Ectodermal cell (in vitro differentiated cells): Measurements from ENCODE around the gene MSMO1.
"Not testable (repeated sequence)": the region's sequence is repeated elsewhere in the genome, so short reads cannot be mapped to it uniquely, and the experiment has no call there.

Experiments used
- H3K27ac ChIP-seq: 2 replicates; pipeline ENCODE4 v1.7.0; 2013; ENCODE audit warnings: mild to moderate bottlenecking, low read depth, low read length; ENCODE audit not compliant: insufficient read depth, poor library complexity, severe bottlenecking
- H3K27me3 ChIP-seq: 2 replicates; pipeline ENCODE4 v1.7.0; 2013; ENCODE audit warnings: mild to moderate bottlenecking, low read length; ENCODE audit not compliant: insufficient read depth, control insufficient read depth, poor library complexity, severe bottlenecking
- H3K36me3 ChIP-seq: one replicate; pipeline ENCODE4 v1.7.0; 2013; ENCODE audit warnings: low read length; ENCODE audit not compliant: control insufficient read depth, insufficient read depth
- H3K4me1 ChIP-seq: one replicate; pipeline ENCODE4 v1.7.0; 2013; ENCODE audit warnings: low read length; ENCODE audit not compliant: control insufficient read depth, insufficient read depth
- H3K4me3 ChIP-seq: 2 replicates; pipeline ENCODE4 v1.7.0; 2013; ENCODE audit warnings: low read depth, low read length, control low read depth; ENCODE audit not compliant: insufficient read depth
- H3K9me3 ChIP-seq: 2 replicates; pipeline ENCODE4 v1.7.0; 2013; ENCODE audit warnings: mild to moderate bottlenecking, low read length, moderate library complexity; ENCODE audit not compliant: control insufficient read depth
- WGBS, 2 experiments: methylation state at CpG; one replicate each; pipeline ENCODE4 v1.1.7; 2013; ENCODE audit warnings: missing lambda C conversion rate in 2 of 2; 5-methylcytosine and 5-hydroxymethylcytosine counted together

MSMO1 gene

DNA sequence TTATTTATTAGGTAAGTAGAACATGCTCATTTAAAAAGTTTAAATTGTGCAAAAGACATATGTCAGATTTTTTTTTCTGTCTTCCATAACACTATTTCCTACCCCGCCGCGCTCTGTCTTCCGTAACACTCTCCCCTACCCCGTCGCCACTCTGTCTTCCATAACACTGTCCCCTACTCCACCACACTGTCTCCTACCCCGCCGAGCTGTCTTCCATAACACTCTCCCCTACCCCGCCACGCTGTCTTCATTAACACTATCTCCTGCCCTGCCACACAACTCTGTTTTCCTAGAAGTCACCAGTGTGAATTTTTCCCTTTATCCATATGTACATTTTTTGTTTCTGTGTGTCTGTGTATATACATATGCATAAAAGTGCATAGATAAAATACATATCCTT, 4.4 kb downstream of the MSMO1 start:
- H3K27ac ChIP-seq: no peak overlapping the region
- H3K9me3 ChIP-seq: no peaks in the 10 kb centered on the region
- no peaks in the 10 kb centered on the region for H3K27me3 ChIP-seq
- H3K4me1 ChIP-seq: peaks cover 13% of the 10 kb centered on the region
- H3K4me3 ChIP-seq: peak overlapping the region; percentile 74
- WGBS, 2 experiments: 50 to 54% methylated on average over 10 of the region's 10 CpGs
- no peaks in the 10 kb centered on the region for H3K36me3 ChIP-seq

DNA sequence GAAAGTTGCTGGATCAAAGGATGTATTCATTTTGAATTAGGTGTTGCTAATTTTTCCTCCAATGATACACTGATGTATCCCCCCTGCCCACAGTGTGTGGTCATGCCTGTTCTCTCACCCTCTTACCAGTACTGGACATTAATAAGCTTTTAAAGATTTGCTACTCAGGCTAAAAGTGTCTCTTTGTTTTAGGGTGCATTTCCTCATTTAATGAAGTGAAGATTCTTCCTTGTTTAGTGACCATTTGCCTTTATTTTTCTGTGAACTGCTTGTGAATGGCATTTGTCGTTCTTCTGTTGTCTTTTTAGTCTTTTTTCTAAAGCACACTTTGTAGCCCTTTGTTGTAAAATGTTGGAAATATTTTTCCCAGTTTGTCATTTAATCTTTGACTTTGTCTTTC, 5.0 kb downstream of the MSMO1 start:
- Histone ChIP-seq H3K4me3 (peak overlapping the region; percentile 74), H3K36me3 (no peaks in the 10 kb centered on the region)

DNA sequence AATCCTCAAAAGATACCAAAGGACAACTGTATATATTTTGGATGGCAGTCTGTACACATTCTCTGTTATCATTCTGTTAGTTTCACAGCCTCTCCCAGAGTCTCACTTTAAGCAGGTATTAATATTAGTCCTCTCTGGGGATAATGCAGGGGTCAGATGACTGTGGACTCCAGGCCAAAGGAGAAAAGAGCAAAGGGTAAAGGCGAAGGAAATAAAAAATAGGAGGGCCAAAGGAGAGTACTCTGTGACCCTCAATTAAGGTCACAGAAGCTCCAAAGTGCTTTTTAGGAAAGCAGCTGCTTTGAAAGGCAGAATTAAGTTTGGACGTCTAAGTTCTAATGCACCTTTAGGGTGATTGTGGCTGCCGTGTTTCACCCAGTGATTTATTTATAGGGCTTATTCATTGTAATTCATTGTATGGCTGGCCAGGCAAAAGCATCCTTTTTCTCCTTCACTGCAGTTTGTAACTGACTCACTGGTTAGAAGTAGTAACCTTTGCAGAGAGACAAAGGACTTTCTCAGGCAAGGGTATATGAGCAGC, 7.8 kb downstream of the MSMO1 start:
- Histone ChIP-seq H3K27ac (no peak overlapping the region), H3K27me3 (no peaks in the 10 kb centered on the region), H3K9me3 (no peaks in the 10 kb centered on the region), H3K4me3 (no peak overlapping the region), H3K36me3 (peaks cover 16% of the 10 kb centered on the region), H3K4me1 (peaks cover 7% of the 10 kb centered on the region)
- 85 to 87% methylated on average over 3 of the region's 3 CpGs for WGBS, 2 experiments

More for the DNA sequence above, 5.0 kb downstream of the MSMO1 start:
- WGBS, 2 experiments: 71 to 80% methylated on average over 1 of the region's 1 CpG
- H3K9me3 ChIP-seq: no peaks in the 10 kb centered on the region
- no peak overlapping the region for H3K27ac ChIP-seq
- H3K27me3 ChIP-seq: no peaks in the 10 kb centered on the region
- peaks cover 13% of the 10 kb centered on the region for H3K4me1 ChIP-seq

DNA sequence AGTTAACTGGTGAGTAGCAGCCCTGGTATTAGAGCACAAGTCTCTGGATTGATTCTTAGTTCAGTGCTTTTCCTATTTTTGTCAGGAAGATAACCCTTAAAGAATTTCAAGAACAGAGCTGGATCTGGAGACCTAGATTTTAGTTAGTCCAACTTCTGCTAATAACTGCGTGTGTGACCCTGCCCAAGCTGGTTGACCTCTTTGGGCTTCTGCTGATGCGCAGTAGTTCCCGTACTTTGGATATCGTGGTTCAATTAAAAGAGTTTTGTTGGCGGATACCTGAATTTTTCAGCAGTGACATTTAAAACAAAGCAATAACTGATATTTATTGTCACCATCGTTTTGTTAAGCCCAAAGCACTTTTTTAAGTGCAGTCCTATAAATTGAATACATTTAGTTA, 9.3 kb downstream of the MSMO1 start:
- Histone ChIP-seq H3K36me3 (peaks cover 20% of the 10 kb centered on the region), H3K27ac (no peak overlapping the region), H3K9me3 (no peaks in the 10 kb centered on the region), H3K4me3 (no peak overlapping the region), H3K4me1 (peaks cover 7% of the 10 kb centered on the region), H3K27me3 (no peaks in the 10 kb centered on the region)
- WGBS, 2 experiments: 96 to 98% methylated on average over 5 to 6 of the region's 6 CpGs

DNA sequence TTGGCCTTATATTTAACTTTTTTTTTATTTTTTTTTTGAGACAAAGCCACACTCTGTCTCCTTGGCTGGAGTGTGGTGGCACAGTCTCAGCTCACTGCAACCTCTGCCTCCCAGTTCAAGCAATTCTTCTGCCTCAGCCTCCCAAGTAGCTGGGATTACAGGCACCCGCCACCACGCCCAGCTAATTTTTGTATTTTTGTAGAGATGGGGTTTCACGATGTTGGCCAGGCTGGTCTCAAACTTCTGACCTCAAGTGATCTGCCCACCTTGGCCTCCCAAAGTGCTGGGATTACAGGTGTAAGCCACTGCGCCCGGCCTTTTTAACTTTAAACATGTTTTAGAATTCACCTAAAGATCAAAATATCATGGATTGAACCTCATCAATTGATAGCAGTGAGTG, 14.9 kb downstream of the MSMO1 start:
- not testable (repeated sequence) for H3K27me3 ChIP-seq, H3K27ac ChIP-seq, H3K9me3 ChIP-seq, H3K4me3 ChIP-seq, H3K4me1 ChIP-seq
- H3K36me3 ChIP-seq: peaks cover 24% of the 10 kb centered on the region
- 93 to 96% methylated on average over 5 of the region's 5 CpGs for WGBS, 2 experiments

DNA sequence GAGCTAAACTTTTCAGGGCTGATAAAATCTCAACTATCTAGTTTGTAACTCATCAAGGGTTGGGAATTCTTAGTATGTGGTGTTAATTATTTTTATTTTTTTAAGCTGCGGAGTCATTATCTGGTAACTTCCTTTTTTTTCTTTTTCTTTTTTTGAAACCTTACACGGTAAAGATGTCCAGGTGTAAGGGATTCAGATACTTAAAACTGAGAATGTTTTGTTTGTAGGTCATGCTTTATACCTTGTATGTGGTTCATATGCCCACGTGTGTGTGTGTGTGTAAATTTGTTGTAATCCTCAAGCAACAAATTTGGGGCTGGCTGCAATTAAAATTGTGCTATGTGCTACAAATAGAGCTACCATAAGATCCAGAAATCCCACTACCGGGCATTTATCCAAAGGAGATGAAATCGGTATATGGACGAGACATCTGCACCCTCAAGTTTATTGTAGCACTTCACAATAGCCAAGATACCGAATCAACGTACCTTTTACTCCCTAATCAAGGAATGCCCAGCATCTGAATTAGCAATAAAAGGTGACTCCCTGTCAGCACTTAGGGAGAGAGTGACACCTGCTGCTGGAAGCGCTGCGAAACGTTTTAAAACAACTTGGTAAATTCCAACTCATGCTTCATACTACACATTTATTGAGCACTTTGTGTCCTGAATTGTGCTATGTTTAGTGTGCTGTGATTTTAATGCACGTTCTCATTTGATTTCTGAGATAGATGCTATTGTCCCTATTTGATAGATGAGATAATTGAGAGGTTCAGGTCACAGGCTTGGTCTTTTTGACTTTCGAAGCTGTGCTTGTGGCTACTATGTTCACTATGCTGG, 16.1 kb downstream of the MSMO1 start:
- Histone ChIP-seq H3K4me3 (no peak overlapping the region), H3K9me3 (no peaks in the 10 kb centered on the region), H3K27ac (no peak overlapping the region), H3K4me1 (no peaks in the 10 kb centered on the region), H3K36me3 (peaks cover 22% of the 10 kb centered on the region), H3K27me3 (no peaks in the 10 kb centered on the region)
- WGBS, 2 experiments: 89 to 90% methylated on average over 13 of the region's 13 CpGs

DNA sequence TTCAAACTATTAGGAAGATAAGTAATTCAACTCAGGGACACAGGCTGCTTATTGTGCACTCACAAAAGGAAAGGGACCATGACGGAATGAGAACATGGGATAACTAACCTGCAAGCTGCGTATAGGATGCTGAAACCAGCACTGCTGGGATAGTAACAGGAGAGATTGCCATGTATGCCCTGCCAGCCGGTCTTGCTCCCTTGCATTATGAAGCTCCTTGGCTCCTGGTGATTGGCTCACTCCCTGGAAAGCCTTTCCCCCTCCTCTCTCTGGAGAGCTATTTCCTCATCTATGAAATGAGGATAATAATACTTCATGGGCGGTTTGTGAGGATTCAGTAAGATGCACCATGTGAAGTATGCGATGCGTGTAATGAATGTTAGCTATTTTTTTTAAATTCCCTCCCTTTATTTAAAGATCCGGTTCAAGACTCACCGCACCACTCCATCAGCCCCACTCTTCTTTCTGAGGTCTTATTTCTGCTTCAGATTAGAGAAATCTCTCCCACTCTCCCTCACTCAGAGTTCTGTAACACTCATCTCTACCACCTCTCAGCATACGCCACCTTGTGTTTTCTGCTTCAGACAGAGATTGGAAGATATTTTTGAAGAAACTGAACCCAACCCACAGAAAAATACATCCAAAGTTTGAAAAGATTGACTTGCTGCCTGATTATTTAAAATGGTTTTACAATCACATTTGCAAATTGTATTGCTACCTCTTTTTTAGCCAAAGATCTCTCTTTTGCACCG, 18.4 kb downstream of the MSMO1 start:
- Histone ChIP-seq H3K27ac (no peak overlapping the region), H3K27me3 (no peaks in the 10 kb centered on the region), H3K4me3 (no peak overlapping the region), H3K36me3 (peaks cover 4% of the 10 kb centered on the region), H3K4me1 (no peaks in the 10 kb centered on the region), H3K9me3 (no peaks in the 10 kb centered on the region)
- 82 to 83% methylated on average over 8 to 9 of the region's 10 CpGs for WGBS, 2 experiments

DNA sequence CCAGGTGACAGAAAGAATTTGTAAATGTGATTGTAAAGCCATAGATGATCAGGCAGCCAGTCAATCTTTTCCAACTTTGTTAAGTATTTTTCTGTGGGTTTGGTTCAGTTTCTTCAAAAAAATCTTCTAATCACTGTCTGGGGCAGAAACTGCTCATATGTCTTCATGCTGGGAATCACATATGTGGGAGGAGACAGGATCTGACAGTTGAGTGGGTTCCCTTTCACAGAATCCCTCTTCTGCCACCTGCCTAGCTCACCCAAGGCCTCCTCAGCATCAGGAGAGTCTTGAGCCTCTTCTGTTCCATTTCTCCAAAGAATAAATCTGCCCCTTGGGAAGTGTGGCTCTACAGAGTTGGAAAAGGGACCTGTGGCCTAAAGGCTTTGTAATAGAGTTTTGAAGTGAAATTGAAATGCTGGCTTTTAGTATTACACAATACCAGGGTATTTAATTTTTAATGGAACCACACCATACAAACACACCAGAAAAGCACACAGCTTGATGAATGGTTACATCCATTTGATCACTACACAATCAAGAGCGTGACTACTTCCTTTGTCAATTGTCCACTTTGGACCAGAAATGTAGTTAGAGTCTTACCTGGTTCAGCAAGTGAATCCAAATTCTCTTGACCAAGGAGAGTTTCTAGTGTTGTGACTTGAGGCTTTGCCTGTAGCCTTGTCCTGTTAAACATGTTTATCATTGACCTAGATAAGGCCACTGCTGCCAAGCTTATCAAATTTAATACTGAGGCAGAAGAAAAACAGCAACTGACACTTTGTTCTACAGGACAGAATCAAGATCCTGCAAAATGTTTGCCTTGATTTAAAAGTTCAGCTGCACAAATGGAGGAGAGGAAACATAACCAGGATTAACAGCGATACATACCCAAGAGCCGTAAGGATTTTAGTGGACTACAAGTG, 20.4 kb downstream of the MSMO1 start:
- no peaks in the 10 kb centered on the region for H3K9me3 ChIP-seq
- H3K4me1 ChIP-seq: no peaks in the 10 kb centered on the region
- 75 to 81% methylated on average over 3 of the region's 3 CpGs for WGBS, 2 experiments
- no peak overlapping the region for H3K27ac ChIP-seq
- H3K27me3 ChIP-seq: no peaks in the 10 kb centered on the region
- no peaks in the 10 kb centered on the region for H3K36me3 ChIP-seq
- H3K4me3 ChIP-seq: no peak overlapping the region

DNA sequence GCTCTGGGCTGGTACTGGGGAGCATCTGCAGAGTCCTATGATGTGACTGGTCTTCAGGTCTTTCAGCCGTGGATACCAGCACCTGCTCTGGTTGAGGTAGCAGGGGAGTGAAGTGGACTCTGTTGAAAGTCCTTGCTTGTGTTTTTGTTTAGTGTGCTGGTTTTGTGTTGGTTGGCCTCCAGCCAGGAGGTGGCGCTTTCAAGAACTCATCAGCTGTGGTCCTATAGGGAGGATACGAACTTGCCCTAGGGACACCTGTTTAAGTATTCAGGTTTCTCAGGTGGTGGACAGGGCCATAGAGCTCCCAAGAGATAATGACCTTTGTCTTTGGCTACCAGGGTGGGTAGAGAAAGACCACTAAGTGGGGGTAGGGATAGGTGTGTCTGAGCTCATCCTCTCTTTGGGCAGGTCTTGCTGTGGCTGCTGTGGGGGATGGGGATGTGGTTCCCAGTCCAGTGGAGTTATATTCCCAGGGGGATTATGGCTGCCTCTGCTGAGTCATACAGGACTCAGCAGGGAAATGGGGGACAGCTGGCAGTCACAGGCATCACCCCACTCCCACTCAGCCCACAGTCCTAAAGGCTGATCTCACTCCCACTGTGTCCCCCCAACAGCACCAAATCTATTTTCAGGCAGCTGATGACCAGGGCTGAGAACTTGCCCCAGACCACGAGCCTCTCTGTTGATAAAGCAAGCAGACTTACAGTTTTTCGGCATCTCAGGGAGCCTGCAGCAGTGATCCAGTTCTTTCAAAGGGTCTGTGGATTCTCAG, 24.1 kb downstream of the MSMO1 start:
- H3K9me3 ChIP-seq: no peaks in the 10 kb centered on the region
- 91 to 95% methylated on average over 5 of the region's 5 CpGs for WGBS, 2 experiments
- H3K27me3 ChIP-seq: no peaks in the 10 kb centered on the region
- no peaks in the 10 kb centered on the region for H3K36me3 ChIP-seq
- no peak overlapping the region for H3K4me3 ChIP-seq
- no peaks in the 10 kb centered on the region for H3K4me1 ChIP-seq
- H3K27ac ChIP-seq: no peak overlapping the region
